ENCODE data around the gene ZNF335. TPM values are rescaled to one million over a fixed set of nuclear protein-coding genes. Genes with fewer than 3 reads are reported as not detected.
"Not testable (repeated sequence)": the region's sequence is repeated elsewhere in the genome, so short reads cannot be mapped to it uniquely, and the experiment has no call there.

Gene ZNF335
- total RNA-seq, 1 donor from 2014 or later, result 27.8 TPM

DNA sequence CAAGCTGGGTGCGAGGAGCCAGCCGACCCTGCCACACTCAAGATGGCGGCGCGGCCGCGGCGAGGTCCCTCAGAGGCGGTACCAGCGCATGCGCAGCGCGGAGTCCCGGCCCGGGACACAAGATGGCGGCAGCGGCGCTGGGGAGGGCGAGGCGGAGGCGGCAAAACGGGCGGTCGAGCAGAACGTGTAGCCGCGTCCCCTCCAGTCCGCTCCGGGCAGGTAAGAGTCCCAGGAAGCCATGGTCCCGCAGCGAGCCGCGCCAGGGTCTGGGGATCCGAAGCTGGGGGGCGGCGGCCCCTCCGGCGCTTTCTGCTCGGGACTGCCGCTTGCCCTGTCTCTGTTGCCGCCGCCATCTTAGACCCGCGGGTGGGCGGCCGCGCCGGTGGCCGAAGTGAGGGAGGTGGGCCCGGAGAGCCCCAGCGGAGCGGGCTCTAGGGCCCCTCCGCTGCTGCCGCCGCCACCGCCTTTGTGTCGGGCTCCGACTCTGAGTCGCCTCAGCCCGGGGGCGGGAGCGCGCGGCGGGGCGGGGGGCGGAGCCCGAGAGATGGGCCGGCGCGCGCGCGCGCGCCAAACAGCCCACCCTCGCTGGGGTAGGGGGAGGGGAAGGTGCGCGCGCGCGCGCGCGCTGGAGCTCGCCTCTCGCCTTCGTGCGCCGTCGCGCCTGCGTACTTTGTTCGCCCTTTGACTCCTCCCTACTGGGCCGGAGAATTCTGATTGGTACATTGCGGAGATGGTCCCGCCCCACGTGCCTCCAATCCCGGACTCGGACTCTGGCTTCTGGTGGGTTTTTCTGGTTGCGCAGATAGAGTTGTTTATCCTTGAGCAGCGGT lies 37.2 kb downstream of the ZNF335 start, which contains the start of gene PCIF1:
Gene PCIF1, plus strand, starts transcription at position 98 of the 830 bp plus-strand sequence. CDS start 4,317 bp downstream, outside the sequence.
- H3K4me3 ChIP-seq, result peak within 1 kb of the TSS; percentile 73 to 95
- intact Hi-C loops (cut with DNase I), result loop anchor here (1.0 to 5.0 kb wide), 8 partner anchors 24 to 754 kb away; partner anchors contain the start of genes ACOT8, CTSA, NEURL2 and TP53RK
- TF ChIP-seq CTCF (IDR thresholded peaks at IDR 0.05), result no peak
- peak; percentile 92 to 99 for DNase-seq (ENCODE audit: low spot score in 2 of 2)
- H3K36me3 ChIP-seq, result peaks cover 27% of the 10 kb centered on the region in 2 donors
- H3K27ac ChIP-seq, result peak within 1 kb of the TSS; percentile 98 to 100
- H3K9me3 ChIP-seq, result no peaks in the 10 kb centered on the region
- H3K4me1 ChIP-seq, result peaks cover 5 to 16% of the 10 kb centered on the region in 2 donors
- H3K27me3 ChIP-seq, result no peaks in the 10 kb centered on the region

- intact Hi-C loops (cut with DNase I), result loop anchor here (1.0 to 5.0 kb wide), 7 partner anchors 23 to 755 kb away; partner anchors contain the start of genes ACOT8, CTSA, NEURL2 and TP53RK
- H3K36me3 ChIP-seq, result peaks cover 20 to 21% of the 10 kb centered on the region in 2 donors
- H3K4me3 ChIP-seq, result peak overlapping the region; percentile 73 to 95
- H3K9me3 ChIP-seq, result no peaks in the 10 kb centered on the region
- peaks cover 5 to 16% of the 10 kb centered on the region in 2 donors for H3K4me1 ChIP-seq
- H3K27ac ChIP-seq, result peak overlapping the region; percentile 98 to 100
- DNase-seq (ENCODE audit: low spot score in 2 of 2), result no peak
- no peaks in the 10 kb centered on the region for H3K27me3 ChIP-seq
- TF ChIP-seq CTCF (IDR thresholded peaks at IDR 0.05), result no peak
Observed at GRCh38 chr20:45934046-45934585, 37.9 kb downstream of the ZNF335 start.

GRCh38 chr20:45933266-45934045 lies 38.5 kb downstream of the ZNF335 start:
- Histone ChIP-seq H3K27ac (peak overlapping the region; percentile 98 to 100), H3K4me1 (peaks cover 5 to 16% of the 10 kb centered on the region in 2 donors), H3K4me3 (peak overlapping the region; percentile 73 to 95), H3K9me3 (no peaks in the 10 kb centered on the region), H3K36me3 (peaks cover 13 to 14% of the 10 kb centered on the region in 2 donors), H3K27me3 (no peaks in the 10 kb centered on the region)
- intact Hi-C loops (cut with DNase I), result loop anchor here (1.0 to 5.0 kb wide), 7 partner anchors 22 to 755 kb away; partner anchors contain the start of genes ACOT8, CTSA, NEURL2 and TP53RK
- peak in 2 of 3 experiments; percentile 21 for TF ChIP-seq CTCF (IDR thresholded peaks at IDR 0.05)
- DNase-seq (ENCODE audit: low spot score in 2 of 2), result peak; percentile 53 to 81

DNA sequence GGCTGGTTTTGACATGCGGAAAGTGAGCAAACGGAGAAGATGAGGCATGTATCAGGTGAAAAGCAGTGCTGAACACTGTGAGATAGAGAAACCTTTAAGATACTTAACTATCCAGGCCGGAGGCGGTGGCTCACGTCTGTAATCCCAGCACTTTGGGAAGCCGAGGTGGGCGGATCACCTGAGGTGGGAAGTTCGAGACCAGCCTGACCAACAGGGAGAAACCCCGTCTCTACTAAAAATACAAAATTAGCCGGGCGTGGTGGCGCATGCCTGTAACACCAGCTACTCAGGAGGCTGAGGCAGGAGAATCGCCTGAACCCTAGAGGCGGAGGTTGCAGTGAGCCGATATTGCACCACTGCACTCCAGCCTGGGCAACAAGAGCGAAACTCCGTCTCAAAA lies 40.3 kb downstream of the ZNF335 start:
- peaks cover 5 to 16% of the 10 kb centered on the region in 2 donors for H3K4me1 ChIP-seq
- H3K9me3 ChIP-seq; H3K36me3 ChIP-seq; H3K27ac ChIP-seq; DNase-seq (ENCODE audit: low spot score in 2 of 2); H3K4me3 ChIP-seq; H3K27me3 ChIP-seq: not testable (repeated sequence)
- intact Hi-C loops (cut with DNase I), result loop anchor here (5.0 kb wide), 2 partner anchors 119 to 134 kb away; partner anchors contain the start of gene UBE2C

GRCh38 chr20:45927071-45927878 lies 44.7 kb downstream of the ZNF335 start:
- Histone ChIP-seq H3K4me1 (peaks cover 7 to 8% of the 10 kb centered on the region in 2 donors), H3K9me3 (no peaks in the 10 kb centered on the region), H3K27ac (no peak overlapping the region), H3K27me3 (no peaks in the 10 kb centered on the region), H3K4me3 (no peak overlapping the region), H3K36me3 (no peaks in the 10 kb centered on the region)
- no peak for DNase-seq (ENCODE audit: low spot score in 2 of 2)
- TF ChIP-seq CTCF (IDR thresholded peaks at IDR 0.05), result no peak
- intact Hi-C loops (cut with DNase I), result no loop called here
